H1 (cell line): ENCODE measurements around the gene SPAAR. TPM values are rescaled to one million over a fixed set of nuclear protein-coding genes. Genes with fewer than 3 reads are reported as not detected.

Experiments used
- CTCF ChIA-PET: fragments of 300-600 bp; sonication (Branson Sonifier 250); formaldehyde crosslinking; loops from one replicate; lab custom pipeline; 2021; ENCODE audit not compliant: partially characterized antibody; lab: Charles Lee
- POLR2A ChIA-PET: fragments of 300-600 bp; sonication (Branson Sonifier 250); formaldehyde crosslinking; loops from one replicate; lab custom pipeline; 2021; ENCODE audit warnings: inconsistent platforms; ENCODE audit not compliant: partially characterized antibody; lab: Charles Lee
- DNase-seq, 2 experiments: peaks; one replicate each; pipeline versions ENCODE4 v3.0.0 to v3.0.0-alpha.2; 2010 to 2022; ENCODE audit warnings: low spot score in 2 of 2, low read depth in 1 of 2, mixed read lengths in 1 of 2
- FAIRE-seq: peaks from 2 replicates; lab custom pipeline; 2011; peaks lifted over from hg19 to GRCh38; lab: Jason Lieb, UNC
- H2AFZ ChIP-seq: 2 replicates; pipeline ENCODE4 v1.8.1; 2012; ENCODE audit warnings: low read length, inconsistent platforms
- H2AK5ac ChIP-seq: 2 replicates; pipeline ENCODE4 v1.6.1; 2013; ENCODE audit warnings: low read depth, low read length
- H2BK120ac ChIP-seq: replicated peaks from 2 replicates; pipeline ENCODE3; 2013; ENCODE audit warnings: low read depth, low read length, inconsistent platforms
- H2BK12ac ChIP-seq: 2 replicates; pipeline ENCODE4 v1.6.1; 2013; ENCODE audit warnings: low read depth, low read length
- H2BK15ac ChIP-seq: 2 replicates; pipeline ENCODE4 v1.6.1; 2013; ENCODE audit warnings: low read length
- H2BK20ac ChIP-seq: 2 replicates; pipeline ENCODE4 v1.6.1; 2013; ENCODE audit warnings: low read length
- H2BK5ac ChIP-seq: 2 replicates; pipeline ENCODE4 v1.6.1; 2013; ENCODE audit warnings: low read depth, low read length
- H3K14ac ChIP-seq: 2 replicates; pipeline ENCODE4 v1.6.1; 2013; ENCODE audit warnings: inconsistent platforms; ENCODE audit not compliant: insufficient read length
- H3K18ac ChIP-seq: 2 replicates; pipeline ENCODE4 v1.6.1; 2013; ENCODE audit warnings: low read length; ENCODE audit errors: extremely low read depth
- H3K23ac ChIP-seq: 2 replicates; pipeline ENCODE4 v1.6.1; 2013; ENCODE audit warnings: inconsistent platforms; ENCODE audit not compliant: insufficient read length
- H3K23me2 ChIP-seq: 2 replicates; pipeline ENCODE4 v1.6.1; 2013; ENCODE audit warnings: low read depth, low read length
- H3K27ac ChIP-seq: 2 replicates; pipeline ENCODE4 v1.6.1; 2011; ENCODE audit warnings: low read depth, low read length, inconsistent platforms
- H3K27me3 ChIP-seq, 4 experiments: replicated peaks in 1 of 4; 1 replicate in 1 of 4; 2 replicates in 3 of 4; pipeline versions ENCODE4 v1.6.1 to v1.8.1; 2011 to 2013; ENCODE audit warnings: low read length in 3 of 4, mild to moderate bottlenecking in 3 of 4, inconsistent platforms in 2 of 4, mixed read lengths in 2 of 4, moderate library complexity in 1 of 4; ENCODE audit not compliant: control insufficient read depth in 3 of 4, insufficient read depth in 3 of 4; ENCODE audit errors: extremely low read depth in 1 of 4
- H3K36me3 ChIP-seq, 4 experiments: 2 replicates each; pipeline versions ENCODE4 v1.6.1 to v1.8.1; 2011 to 2013; ENCODE audit warnings: mild to moderate bottlenecking in 4 of 4, low read length in 3 of 4, moderate library complexity in 2 of 4, control low read depth in 1 of 4, inconsistent platforms in 1 of 4; ENCODE audit not compliant: insufficient read depth in 4 of 4, control insufficient read depth in 2 of 4
- H3K4ac ChIP-seq: replicated peaks from 2 replicates; pipeline ENCODE3; 2013; ENCODE audit warnings: low read length, low read depth, mixed read lengths, inconsistent platforms; ENCODE audit not compliant: insufficient read length
- H3K4me1 ChIP-seq, 4 experiments: replicated peaks in 1 of 4; 1 replicate in 1 of 4; 2 replicates in 3 of 4; pipeline versions ENCODE4 v1.6.1 to v1.8.1; 2011 to 2013; ENCODE audit warnings: low read length in 3 of 4, inconsistent platforms in 2 of 4, mixed read lengths in 1 of 4; ENCODE audit not compliant: insufficient read depth in 4 of 4, control insufficient read depth in 3 of 4
- H3K4me2 ChIP-seq, 2 experiments: 2 replicates each; pipeline versions ENCODE4 v1.6.1 to v1.8.1; 2011 to 2013; ENCODE audit warnings: low read depth in 2 of 2, low read length in 2 of 2, control low read depth in 1 of 2, inconsistent platforms in 1 of 2, mild to moderate bottlenecking in 1 of 2; ENCODE audit not compliant: insufficient read depth in 1 of 2
- H3K4me3 ChIP-seq, 4 experiments: fragments of 200-600, 300-600 bp in 1 of 4; sonication (generic), shearing (Covaris generic), sonication (Bioruptor Twin) in 1 of 4; 2 replicates each; pipeline versions ENCODE4 v1.5.1 to v1.8.1; 2011 to 2016; ENCODE audit warnings: low read length in 4 of 4, low read depth in 3 of 4, control low read depth in 2 of 4, inconsistent platforms in 2 of 4, mild to moderate bottlenecking in 2 of 4, mixed read lengths in 1 of 4, moderate library complexity in 1 of 4; ENCODE audit not compliant: insufficient read depth in 2 of 4; ENCODE audit errors: extremely low read depth in 1 of 4
- H3K56ac ChIP-seq: replicated peaks from 2 replicates; pipeline ENCODE3; 2013; ENCODE audit warnings: low read depth, mild to moderate bottlenecking, mixed read lengths, low read length, inconsistent platforms; ENCODE audit not compliant: insufficient read length
- H3K79me1 ChIP-seq: 2 replicates; pipeline ENCODE4 v1.6.1; 2013; ENCODE audit warnings: low read depth, low read length, control low read depth
- H3K79me2 ChIP-seq, 2 experiments: 2 replicates each; pipeline versions ENCODE4 v1.6.1 to v1.8.1; 2012 to 2013; ENCODE audit warnings: low read length in 2 of 2, mild to moderate bottlenecking in 2 of 2, inconsistent platforms in 1 of 2; ENCODE audit not compliant: insufficient read depth in 2 of 2, control insufficient read depth in 1 of 2
- H3K9ac ChIP-seq, 4 experiments: replicated peaks in 1 of 4; 1 replicate in 1 of 4; 2 replicates in 3 of 4; pipeline versions ENCODE4 v1.6.1 to v1.8.1; 2011 to 2013; ENCODE audit warnings: low read depth in 3 of 4, low read length in 3 of 4, control low read depth in 2 of 4, mild to moderate bottlenecking in 2 of 4, moderate library complexity in 2 of 4, inconsistent platforms in 1 of 4; ENCODE audit errors: extremely low read depth in 1 of 4
- H3K9me3 ChIP-seq, 2 experiments: 2 replicates each; pipeline versions ENCODE4 v1.6.1 to v1.8.1; 2012 to 2013; ENCODE audit warnings: mild to moderate bottlenecking in 2 of 2, moderate library complexity in 2 of 2, control low read depth in 1 of 2, inconsistent platforms in 1 of 2, low read depth in 1 of 2, low read length in 1 of 2, mixed read lengths in 1 of 2; ENCODE audit not compliant: insufficient read depth in 2 of 2
- H4K20me1 ChIP-seq, 2 experiments: replicated peaks in 1 of 2; 2 replicates each; pipeline versions ENCODE3 to v1.8.1; 2011 to 2013; ENCODE audit warnings: inconsistent platforms in 2 of 2, low read length in 2 of 2, mild to moderate bottlenecking in 1 of 2; ENCODE audit not compliant: insufficient read depth in 2 of 2, control insufficient read depth in 1 of 2
- H4K5ac ChIP-seq: 2 replicates; pipeline ENCODE4 v1.6.1; 2013; ENCODE audit warnings: low read length, low read depth, mixed read lengths, inconsistent platforms; ENCODE audit not compliant: insufficient read length
- H4K8ac ChIP-seq: 2 replicates; pipeline ENCODE4 v1.8.0; 2013; ENCODE audit warnings: mild to moderate bottlenecking, moderate library complexity, low read length, inconsistent platforms; ENCODE audit not compliant: insufficient read depth; ENCODE audit errors: extremely low read depth
- H4K91ac ChIP-seq: replicated peaks from 2 replicates; pipeline ENCODE3; 2013; ENCODE audit warnings: low read length, mixed read lengths, inconsistent platforms; ENCODE audit not compliant: insufficient read length
- ASH2L ChIP-seq: fragments of 200-600, 300-600 bp; sonication (generic); IDR thresholded peaks from one replicate; pipeline ENCODE4 v1.7.1; 2017; ENCODE audit warnings: low read length
- CHD1 ChIP-seq: IDR thresholded peaks from 2 replicates; pipeline ENCODE4 v1.6.1; 2012; ENCODE audit warnings: low read depth, low read length, improper control_type of control experiment
- CREB1 ChIP-seq: IDR thresholded peaks from 2 replicates; pipeline ENCODE4 v1.6.1; 2012; ENCODE audit warnings: inconsistent platforms
- EGR1 ChIP-seq: IDR thresholded peaks from 2 replicates; pipeline ENCODE4 v1.6.1; 2011; ENCODE audit warnings: low read depth, low read length, borderline replicate concordance
- EP300 ChIP-seq, 2 experiments: IDR thresholded peaks; 1 replicate in 1 of 2; 2 replicates in 1 of 2; pipeline ENCODE4 v1.6.1; 2011 to 2012; ENCODE audit warnings: low read depth in 2 of 2, low read length in 2 of 2, mild to moderate bottlenecking in 2 of 2, borderline replicate concordance in 1 of 2, inconsistent platforms in 1 of 2, moderate library complexity in 1 of 2
- GABPA ChIP-seq: IDR thresholded peaks from 2 replicates; pipeline ENCODE4 v1.6.1; 2011; ENCODE audit warnings: mild to moderate bottlenecking, low read length, moderate library complexity, borderline replicate concordance; ENCODE audit not compliant: insufficient read depth
- HDAC6 ChIP-seq: IDR thresholded peaks from one replicate; pipeline ENCODE4 v1.7.1; 2012; ENCODE audit warnings: low read depth, mild to moderate bottlenecking, inconsistent platforms, low read length, moderate library complexity
- POLR2AphosphoS5 ChIP-seq: IDR thresholded peaks from 2 replicates; pipeline ENCODE4 v1.6.1; 2011; ENCODE audit warnings: low read depth, low read length
- POU5F1 ChIP-seq: IDR thresholded peaks from 2 replicates; pipeline ENCODE4 v1.6.1; 2011; ENCODE audit warnings: low read depth, mild to moderate bottlenecking, low read length, moderate library complexity
- SAP30 ChIP-seq: fragments of 300-600 bp; sonication (generic); IDR thresholded peaks from 2 replicates; pipeline ENCODE4 v1.7.1; 2012; ENCODE audit warnings: low read length, moderate library complexity, mild to moderate bottlenecking, inconsistent platforms; ENCODE audit not compliant: insufficient read depth, insufficient replicate concordance
- SP2 ChIP-seq: IDR thresholded peaks from 2 replicates; pipeline ENCODE4 v1.6.1; 2012; ENCODE audit warnings: mild to moderate bottlenecking, low read length, inconsistent platforms
- SRF ChIP-seq: IDR thresholded peaks from 2 replicates; pipeline ENCODE4 v1.6.1; 2011; ENCODE audit warnings: mild to moderate bottlenecking, low read depth, low read length, moderate library complexity
- TAF7 ChIP-seq: optimal IDR thresholded peaks from 2 replicates; pipeline ENCODE3; 2011; ENCODE audit warnings: low read depth, mild to moderate bottlenecking, inconsistent platforms, low read length, moderate library complexity, borderline replicate concordance
- ZNF274 ChIP-seq: IDR thresholded peaks from 2 replicates; pipeline ENCODE4 v1.7.0; 2012; ENCODE audit warnings: low read length, borderline replicate concordance; ENCODE audit errors: extremely low read depth
- WGBS, 2 experiments: shearing (Covaris generic) in 1 of 2; methylation state at CpG; one replicate each; pipeline versions ENCODE4 v1.1.6 to v1.1.7; 2013 to 2015; ENCODE audit warnings: low lambda C conversion rate in 2 of 2, mixed read lengths in 2 of 2, inconsistent platforms in 1 of 2, low coverage in 1 of 2, missing lambda C conversion rate in 1 of 2; ENCODE audit not compliant: insufficient replicate concordance in 2 of 2, insufficient coverage in 1 of 2, insufficient read length in 1 of 2; ENCODE audit errors: extremely low coverage in 1 of 2, missing lambda C conversion rate in 1 of 2; 5-methylcytosine and 5-hydroxymethylcytosine counted together
- polyA plus RNA-seq, 7 experiments: library from polyadenylated mRNA; depleted of rRNA in 3 of 7; stranded (reverse) in 5 of 7; unstranded in 2 of 7; fragments of >200 nt in 5 of 7; fragments of 200-250 nt in 2 of 7; gene quantifications; 1 replicate in 5 of 7; 2 replicates in 1 of 7; 4 replicates in 1 of 7; pipeline versions ENCODE4 v1.2.1 to v1.2.3, GENCODE V29; 2011 to 2013; ENCODE audit warnings: missing spikeins in 2 of 7, mixed read lengths in 2 of 7
- total RNA-seq: library from RNA; stranded (reverse); fragmentation: NEBNext Ultra II Directional; extraction: Animal tissue kit (Norgen Biotek cat#: 25700); gene quantifications from 2 replicates; pipeline ENCODE4 v1.2.1, GENCODE V29; 2021

The SPAAR gene
- total and polyA plus RNA-seq, 2 of the 8 experiments (the other 6 are each of a cell fraction or from before 2014, with no cell fraction given) = 0.27 TPM; not detected in 1

DNA sequence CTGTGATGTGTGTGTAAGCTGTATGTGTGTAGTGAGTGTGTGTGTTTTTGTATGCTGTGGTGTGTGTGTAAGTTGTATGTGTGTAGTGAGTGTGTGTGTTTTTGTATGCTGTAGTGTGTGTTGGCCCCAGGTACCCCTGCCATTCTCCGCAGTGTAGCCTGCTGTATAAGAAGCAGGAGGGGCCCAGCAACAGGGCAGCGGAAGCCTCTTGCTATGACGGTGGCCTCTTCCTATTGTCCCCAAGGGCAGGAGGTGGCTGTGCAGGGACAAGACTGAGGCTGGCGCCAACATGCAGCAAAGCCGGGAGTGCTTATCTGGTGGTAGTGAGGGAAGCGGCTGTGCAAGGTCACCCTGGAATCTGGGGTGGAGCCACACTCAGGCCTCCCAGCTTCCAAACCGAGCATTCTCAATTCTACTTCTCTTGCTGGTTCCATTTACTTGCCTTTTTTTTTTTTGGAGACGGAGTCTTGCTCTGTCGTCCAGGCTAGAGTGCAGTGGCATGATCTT is 5.1 kb downstream of the SPAAR start:
- Histone ChIP-seq H4K5ac (no peak overlapping the region), H3K79me2 (no peaks in the 10 kb centered on the region), H2BK12ac (no peak overlapping the region), H2AFZ (no peak overlapping the region), H2BK20ac (no peak overlapping the region), H3K4me1 (peaks cover 3 to 6% (median 5%) of the 10 kb centered on the region in 4 experiments; a peak in 5 of 7 replicates), H2BK120ac (no peak overlapping the region), H3K27me3 (no peaks in the 10 kb centered on the region; a peak in 1 of 7 replicates), H3K18ac (no peak overlapping the region), H3K14ac (no peak overlapping the region), H3K56ac (no peak overlapping the region), H2BK5ac (peak overlapping the region; percentile 92; the same call in 1 of the 2 replicates), H4K20me1 (no peaks in the 10 kb centered on the region), H2AK5ac (no peak overlapping the region), H3K23me2 (peaks cover 3% of the 10 kb centered on the region; the same call in 1 of the 2 replicates), H2BK15ac (no peak overlapping the region), H3K9ac (peak overlapping the region in 1 of 4 experiments; percentile 60; a peak in 1 of 7 replicates), H3K79me1 (0 out of 2 replicates have a peak, but pooled peaks cover under 1% of the 10 kb centered on the region), H3K4me2 (no peak overlapping the region), H3K23ac (no peak overlapping the region), H3K36me3 (no peaks in the 10 kb centered on the region), H3K27ac (no peak overlapping the region), H4K8ac (no peak overlapping the region), H4K91ac (no peak overlapping the region), H3K4me3 (no peak overlapping the region), H3K9me3 (no peaks in the 10 kb centered on the region), H3K4ac (no peak overlapping the region)
- POLR2A ChIA-PET = no interaction called here
- CTCF ChIA-PET = interaction anchor here (0.6 to 1.5 kb wide), 3 partner anchors 10 to 255 kb away, joined by 3 to 5 read pairs (median 4); partner anchors contain the start of gene CCIN
- no peak for DNase-seq
- WGBS, 2 experiments = 83% methylated on average over 9 of the region's 9 CpGs; no CpG with 5 or more reads in 1 of the 2 experiments
- peak; percentile 97 for FAIRE-seq
- TF ChIP-seq CHD1 = no peak
- no peak for TF ChIP-seq ASH2L
- TF ChIP-seq SRF = no peak
- no peak for TF ChIP-seq EP300 (IDR thresholded peaks at IDR 0.05; ENCODE audit: borderline replicate concordance in 1 of 2, low read depth in 2 of 2, low read length in 2 of 2)
- no peak for TF ChIP-seq SP2
- no peak for TF ChIP-seq CREB1
- TF ChIP-seq POU5F1 = no peak
- no peak for TF ChIP-seq POLR2AphosphoS5
- TF ChIP-seq TAF7 = no peak
- TF ChIP-seq ZNF274 = no peak
- TF ChIP-seq GABPA = no peak
- no peak for TF ChIP-seq HDAC6
- no peak for TF ChIP-seq SAP30
- TF ChIP-seq EGR1 = no peak
